Activated CD8-positive, alpha-beta T cell treated with anti-CD3 and anti-CD28 coated beads for 36 hours (primary cell): ENCODE data around the gene ZNF428. TPM values are rescaled to one million over a fixed set of nuclear protein-coding genes. Genes with fewer than 3 reads are reported as not detected.
"Not testable (repeated sequence)": the region's sequence is repeated elsewhere in the genome, so short reads cannot be mapped to it uniquely, and the experiment has no call there.

ENCODE experiments used
- ATAC-seq: fragments of 200-7000 bp; cut with Tn5 transposase; one replicate; pipeline ENCODE4 v1.10.0; 2021; ENCODE audit warnings: mild to moderate bottlenecking, moderate library complexity
- CTCF ChIA-PET: fragments of 350-600 bp; sonication (Branson Sonifier 250); formaldehyde crosslinking; loops from one replicate; lab custom pipeline; 2021; ENCODE audit warnings: antibody characterized with exemption; lab: Charles Lee
- POLR2A ChIA-PET: fragments of 350-600 bp; sonication (Branson Sonifier 250); formaldehyde crosslinking; loops from one replicate; lab custom pipeline; 2021; ENCODE audit warnings: antibody characterized with exemption; lab: Charles Lee
- DNase-seq: peaks from one replicate; pipeline ENCODE4 v3.0.0-alpha.2; 2020
- H3K27ac Mint-ChIP-seq: one replicate; pipeline ENCODE4 v1.8.0; 2021; ENCODE audit warnings: mild to moderate bottlenecking, mixed read lengths
- H3K27me3 Mint-ChIP-seq: one replicate; pipeline ENCODE4 v1.8.0; 2021; ENCODE audit warnings: mixed read lengths
- H3K36me3 Mint-ChIP-seq: one replicate; pipeline ENCODE4 v1.8.0; 2021; ENCODE audit warnings: low read depth, mixed read lengths
- H3K4me1 Mint-ChIP-seq: one replicate; pipeline ENCODE4 v1.8.0; 2021; ENCODE audit warnings: low read depth, mixed read lengths
- H3K4me3 Mint-ChIP-seq: one replicate; pipeline ENCODE4 v1.8.0; 2021; ENCODE audit warnings: mild to moderate bottlenecking, moderate library complexity, mixed read lengths
- H3K9me3 Mint-ChIP-seq: one replicate; pipeline ENCODE4 v1.8.0; 2021; ENCODE audit warnings: mixed read lengths
- CTCF ChIP-seq: fragments of 200-600 bp; IDR thresholded peaks from one replicate; pipeline ENCODE4 v1.8.0; 2022; ENCODE audit warnings: antibody characterized with exemption, mild to moderate bottlenecking
- intact Hi-C: fragments of 100-400 bp; cut with micrococcal nuclease; formaldehyde crosslinking; loops from one replicate; pipeline ENCODE4 v1.10.0; 2022
- total RNA-seq, 2 experiments: library from RNA; stranded (reverse); gene quantifications; one replicate each; pipeline ENCODE4 v1.2.3, GENCODE V29; 2021

Gene ZNF428
- total RNA-seq, 2 experiments from 2014 or later = 12.3 to 13.4 TPM

DNA sequence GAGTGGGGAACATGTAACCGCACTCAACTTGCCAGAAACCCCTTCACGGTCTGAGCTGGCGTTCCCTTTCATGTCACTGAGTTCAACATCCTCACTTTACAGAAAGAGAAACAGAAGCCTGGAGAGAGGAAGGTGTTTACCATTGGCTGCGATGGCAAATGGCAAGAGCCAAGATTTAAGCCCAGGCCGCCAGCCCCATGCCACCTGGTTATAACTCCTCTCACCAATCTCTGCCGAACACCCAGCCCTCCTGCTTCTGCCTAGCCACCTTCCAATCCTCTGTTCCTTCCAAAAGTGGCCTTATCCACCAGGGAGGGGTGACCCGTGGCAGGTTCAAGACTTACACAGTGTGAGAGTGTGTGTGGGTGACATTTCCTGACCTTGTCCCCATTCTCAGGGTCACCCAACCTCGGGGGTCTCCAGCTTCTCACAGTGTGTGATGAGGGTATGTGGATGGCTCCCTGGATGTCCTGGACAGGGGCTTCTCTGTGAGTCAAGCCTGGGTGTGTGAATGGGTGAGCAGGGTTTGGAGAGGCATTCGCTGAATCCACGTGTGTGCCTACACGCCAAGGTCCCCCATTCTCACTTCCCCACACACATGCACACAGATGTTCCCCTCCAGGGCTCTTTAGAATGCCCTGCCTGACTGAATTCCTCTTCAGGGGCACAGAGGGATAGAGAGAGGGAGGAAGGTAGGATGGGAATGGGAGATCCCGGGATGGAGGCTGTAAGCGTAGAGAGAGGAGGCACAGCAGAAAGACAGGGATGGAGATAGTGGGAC is 19.0 kb upstream of the ZNF428 start:
- CTCF ChIA-PET = interaction anchor here (1.0 kb wide), 1 partner anchor 118 kb away, joined by 3 read pairs; no protein-coding TSS in a partner anchor
- no peak overlapping the region for H3K27ac Mint-ChIP-seq
- intact Hi-C loops = no loop called here

GRCh38 chr19:43636121-43636683 is 16.8 kb upstream of the ZNF428 start:
- no peak for DNase-seq
- no peak overlapping the region for H3K27ac Mint-ChIP-seq
- H3K9me3 Mint-ChIP-seq = no peaks in the 10 kb centered on the region
- H3K4me1 Mint-ChIP-seq = peaks cover 9% of the 10 kb centered on the region
- CTCF ChIA-PET = no interaction called here
- H3K36me3 Mint-ChIP-seq = no peaks in the 10 kb centered on the region
- no peak for TF ChIP-seq CTCF
- POLR2A ChIA-PET = no interaction called here
- intact Hi-C loops = no loop called here
- H3K27me3 Mint-ChIP-seq = peaks cover 29% of the 10 kb centered on the region
- ATAC-seq = no peak
- H3K4me3 Mint-ChIP-seq = no peak overlapping the region

More for the DNA sequence above, 19.0 kb upstream of the ZNF428 start:
- ATAC-seq = no peak
- no peaks in the 10 kb centered on the region for H3K9me3 Mint-ChIP-seq
- peaks cover 32% of the 10 kb centered on the region for H3K27me3 Mint-ChIP-seq
- TF ChIP-seq CTCF = no peak
- H3K4me3 Mint-ChIP-seq = peak overlapping the region; percentile 65
- H3K4me1 Mint-ChIP-seq = peaks cover 9% of the 10 kb centered on the region
- no peaks in the 10 kb centered on the region for H3K36me3 Mint-ChIP-seq
- POLR2A ChIA-PET = no interaction called here
- DNase-seq = no peak

DNA sequence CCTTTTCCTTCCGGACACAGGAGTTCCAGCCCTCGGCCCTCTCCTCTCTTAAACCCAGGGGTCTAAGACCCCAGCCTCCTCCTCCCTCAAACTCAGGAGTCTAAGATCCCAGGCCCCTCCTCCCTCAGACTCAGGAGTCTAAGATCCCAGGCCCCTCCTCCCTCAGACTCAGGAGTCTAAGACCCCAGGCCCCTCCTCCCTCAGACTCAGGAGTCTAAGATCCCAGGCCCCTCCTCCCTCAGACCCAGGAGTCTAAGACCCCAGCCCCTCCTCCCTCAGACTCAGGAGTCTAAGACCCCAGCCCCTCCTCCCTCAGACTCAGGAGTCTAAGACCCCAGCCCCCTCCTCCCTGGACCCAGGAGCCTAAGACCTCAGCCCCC is 16.1 kb upstream of the ZNF428 start:
- ATAC-seq, DNase-seq, H3K27ac Mint-ChIP-seq, H3K36me3 Mint-ChIP-seq, H3K4me3 Mint-ChIP-seq, POLR2A ChIA-PET, H3K4me1 Mint-ChIP-seq, H3K9me3 Mint-ChIP-seq, intact Hi-C loops: not testable (repeated sequence)
- CTCF ChIA-PET = interaction anchor here (1.5 kb wide), 1 partner anchor 81 kb away, joined by 3 read pairs; no protein-coding TSS in a partner anchor
- peaks cover 26% of the 10 kb centered on the region for H3K27me3 Mint-ChIP-seq

GRCh38 chr19:43634872-43635560 is 15.6 kb upstream of the ZNF428 start:
- H3K4me3 Mint-ChIP-seq = no peak overlapping the region
- DNase-seq = no peak
- peaks cover 6% of the 10 kb centered on the region for H3K4me1 Mint-ChIP-seq
- no peak overlapping the region for H3K27ac Mint-ChIP-seq
- no peak for TF ChIP-seq CTCF
- peaks cover 22% of the 10 kb centered on the region for H3K27me3 Mint-ChIP-seq
- no peaks in the 10 kb centered on the region for H3K36me3 Mint-ChIP-seq
- POLR2A ChIA-PET = no interaction called here
- intact Hi-C loops = no loop called here
- no peaks in the 10 kb centered on the region for H3K9me3 Mint-ChIP-seq
- no peak for ATAC-seq
- CTCF ChIA-PET = interaction anchor here (1.5 kb wide), 1 partner anchor 80 kb away, joined by 3 read pairs; no protein-coding TSS in a partner anchor

- intact Hi-C loops = no loop called here
- ATAC-seq = no peak
- Mint-ChIP-seq H3K4me1 (peaks cover 5% of the 10 kb centered on the region), H3K27ac (no peak overlapping the region), H3K27me3 (peaks cover 21% of the 10 kb centered on the region), H3K4me3 (no peak overlapping the region), H3K9me3 (no peaks in the 10 kb centered on the region), H3K36me3 (no peaks in the 10 kb centered on the region)
- POLR2A ChIA-PET = no interaction called here
- no peak for TF ChIP-seq CTCF
- no peak for DNase-seq
- CTCF ChIA-PET = interaction anchor here (1.5 kb wide), 1 partner anchor 80 kb away, joined by 3 read pairs; no protein-coding TSS in a partner anchor
Observed at GRCh38 chr19:43634506-43634871, 15.1 kb upstream of the ZNF428 start.
